ENCODE data around the gene APCDD1.
"Not testable (repeated sequence)": the region's sequence is repeated elsewhere in the genome, so short reads cannot be mapped to it uniquely, and the experiment has no call there.

The APCDD1 gene

DNA sequence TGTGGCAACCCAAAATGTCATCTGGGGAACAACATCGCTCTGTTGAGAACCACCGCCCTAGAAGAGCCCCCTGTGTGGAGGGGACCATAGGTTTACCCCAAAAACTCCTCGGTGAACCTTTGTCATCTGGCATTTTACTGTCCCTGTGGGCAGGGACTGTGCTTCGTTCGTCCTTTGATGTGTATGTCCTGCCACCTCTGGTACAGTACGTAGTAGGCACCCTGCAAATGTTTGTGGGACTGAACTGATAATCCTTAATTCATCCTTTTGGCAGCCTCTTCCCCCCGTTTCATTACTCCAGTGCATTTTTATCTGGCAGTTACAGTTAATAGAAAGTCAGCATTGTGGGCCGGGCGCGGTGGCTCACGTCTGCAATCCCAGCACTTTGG is 72.1 kb downstream of the APCDD1 start:
- DNase-seq (ENCODE audit: low read depth), result no peak

DNA sequence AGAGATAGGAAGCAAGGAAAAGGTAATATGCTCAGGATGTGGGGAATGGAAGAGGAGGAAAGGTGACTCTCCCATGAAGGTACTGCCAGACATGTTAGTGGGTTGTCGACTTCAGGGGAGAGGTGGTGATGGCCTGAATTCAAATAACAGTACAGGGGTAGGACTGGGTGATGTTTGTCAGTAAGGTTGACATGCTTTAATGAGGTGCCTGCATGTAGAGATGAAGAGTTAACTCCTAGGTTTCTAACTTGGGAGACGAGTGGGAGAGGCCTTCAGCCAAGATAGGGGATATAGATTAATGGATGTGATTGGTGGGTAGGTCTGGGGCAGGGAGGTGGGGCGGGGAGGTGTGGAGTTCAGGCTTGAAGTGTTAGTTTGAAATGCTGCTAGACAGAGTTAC is 74.0 kb downstream of the APCDD1 start:
- DNase-seq (ENCODE audit: low read depth), result no peak

DNA sequence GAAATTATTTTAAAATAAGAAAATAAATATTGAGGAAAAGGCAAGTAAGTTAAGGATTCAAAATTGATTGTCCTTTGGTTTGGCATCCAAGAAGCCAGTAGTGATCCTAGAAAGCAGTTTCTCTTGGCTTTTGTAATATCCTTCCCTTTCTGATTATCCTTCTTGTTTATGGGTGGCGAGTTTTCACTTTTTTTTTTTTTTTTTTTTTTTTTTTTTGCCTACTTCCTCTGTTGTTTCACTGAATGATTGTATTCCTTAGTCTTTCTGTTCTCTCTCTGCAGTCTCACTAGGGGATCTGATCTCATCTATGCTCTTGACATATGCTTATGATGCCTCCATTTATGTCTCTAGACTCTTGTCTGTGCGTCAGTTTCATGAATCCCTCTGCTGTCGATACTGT is 75.6 kb downstream of the APCDD1 start:
- no peak for DNase-seq (ENCODE audit: low read depth)

DNA sequence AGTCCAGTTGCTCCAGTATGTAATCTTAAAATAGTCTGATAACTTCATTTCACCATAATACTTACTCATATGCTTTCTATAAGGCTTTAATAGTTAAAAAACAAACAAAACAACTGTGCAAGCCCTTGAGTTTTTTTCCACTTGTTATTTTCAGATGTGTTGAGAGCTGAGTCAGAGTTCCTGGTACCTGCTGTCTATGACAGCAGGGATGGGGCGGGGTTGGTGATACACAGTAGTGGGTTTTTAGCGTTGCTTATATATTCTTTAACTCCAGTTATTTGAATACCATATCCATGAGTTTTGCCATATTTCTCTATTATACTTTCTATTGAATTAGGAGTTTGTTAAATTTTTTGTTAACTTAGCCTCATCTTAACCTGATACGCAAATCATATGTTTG is 76.4 kb downstream of the APCDD1 start:
- DNase-seq (ENCODE audit: low read depth), result no peak

DNA sequence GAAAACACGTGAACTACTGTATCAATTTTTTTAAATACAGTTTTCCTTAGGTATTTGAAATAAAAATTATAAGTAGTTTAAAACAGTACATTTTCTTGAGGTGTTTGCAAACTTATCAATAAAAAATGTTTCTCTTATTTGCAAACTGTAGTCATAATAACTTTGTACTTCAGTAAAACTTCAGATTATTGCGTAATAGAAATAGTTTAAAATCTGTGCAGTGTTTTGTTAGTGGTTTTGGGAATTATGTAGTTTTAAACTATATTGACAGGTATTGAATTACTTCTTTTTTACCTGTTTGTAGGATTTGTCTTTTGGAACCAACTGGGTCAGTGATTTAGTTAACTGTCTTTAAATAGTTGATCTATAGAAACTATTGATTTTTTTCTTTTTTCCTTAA is 78.7 kb downstream of the APCDD1 start:
- no peak for DNase-seq (ENCODE audit: low read depth)

DNA sequence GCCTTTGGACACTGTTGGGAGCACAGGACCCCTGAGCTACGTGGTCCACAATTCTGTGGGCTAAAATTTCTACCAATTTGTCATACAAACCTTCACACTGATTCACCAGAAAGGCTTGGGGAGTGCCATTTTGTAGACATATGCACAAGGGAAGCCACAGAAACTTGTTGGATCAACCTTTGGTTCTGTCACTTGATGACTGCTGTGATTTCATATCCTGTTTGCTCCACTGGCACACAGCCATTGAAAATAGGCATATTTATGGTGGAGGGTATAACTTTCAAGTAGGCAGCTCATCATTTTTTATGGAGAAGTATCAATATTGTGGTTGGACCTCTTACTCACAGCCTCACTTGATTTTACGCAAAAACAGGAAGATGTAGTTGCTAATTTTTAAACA is 81.8 kb downstream of the APCDD1 start:
- no peak for DNase-seq (ENCODE audit: low read depth)

DNA sequence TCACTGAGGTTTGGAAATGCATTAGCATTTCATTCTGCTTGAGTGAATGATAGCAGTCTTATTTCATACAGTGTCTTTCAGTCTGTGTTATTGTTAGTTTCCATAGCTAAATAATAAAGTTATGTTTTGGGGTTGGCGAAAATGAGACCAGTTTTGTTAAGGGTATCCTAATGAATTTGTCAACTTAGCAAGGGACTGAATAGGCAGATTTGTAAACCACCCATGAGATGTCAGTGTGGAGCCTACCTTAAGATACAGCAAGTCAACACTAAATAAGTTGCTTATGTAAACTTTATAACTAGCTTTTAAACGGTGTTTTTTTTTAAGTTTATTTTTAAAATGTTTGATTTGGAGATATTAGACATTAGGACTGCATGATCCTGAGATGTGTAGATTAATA is 83.3 kb downstream of the APCDD1 start:
- no peak for DNase-seq (ENCODE audit: low read depth)

DNA sequence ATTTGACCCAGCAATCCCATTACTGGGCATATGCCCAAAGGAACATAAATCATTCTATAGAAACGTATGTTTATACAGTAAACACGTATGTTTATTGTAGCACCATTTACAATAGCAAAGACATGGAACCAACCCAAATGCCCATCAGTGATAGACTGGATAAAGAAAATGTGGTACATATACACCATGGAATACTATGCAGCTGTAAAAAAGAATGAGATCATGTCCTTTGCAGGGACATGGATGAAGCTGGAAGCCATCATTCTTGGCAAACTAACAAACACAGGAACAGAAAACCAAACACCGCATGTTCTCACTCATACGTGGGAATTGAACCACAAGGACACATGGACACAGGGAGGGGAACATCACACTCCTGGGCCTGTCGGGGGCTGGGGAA is 84.7 kb downstream of the APCDD1 start:
- not testable (repeated sequence) for DNase-seq (ENCODE audit: low read depth)
